Breast epithelium (tissue), 4 donors: Measurements from ENCODE around the gene ARPC4. TPM values are rescaled to one million over a fixed set of nuclear protein-coding genes. Genes with fewer than 3 reads are reported as not detected.

Experiments used
- DNase-seq, 2 donors: peaks; one replicate each; pipeline ENCODE4 v3.0.0-alpha.2; 2019; ENCODE audit warnings: low spot score in 2 of 2
- H3K27ac ChIP-seq, 2 donors: fragments of 200-600 bp; sonication (generic) in 1 of 2; one replicate each; pipeline ENCODE4 v1.5.1; 2016 to 2019; ENCODE audit warnings: mild to moderate bottlenecking in 1 of 2
- H3K27me3 ChIP-seq, 2 donors: fragments of 200-600 bp; sonication (generic) in 1 of 2; one replicate each; pipeline versions ENCODE4 v1.5.1 to v1.6.0; 2017 to 2019; ENCODE audit warnings: control low read depth in 1 of 2, mild to moderate bottlenecking in 1 of 2
- H3K36me3 ChIP-seq: fragments of 200-600 bp; one replicate; pipeline ENCODE4 v1.5.1; 2019
- H3K4me1 ChIP-seq, 2 donors: fragments of 200-600 bp; sonication (generic); one replicate each; pipeline ENCODE4 v1.5.1; 2016 to 2019; ENCODE audit warnings: control low read depth in 1 of 2
- H3K4me3 ChIP-seq, 3 donors: fragments of 200-600 bp; sonication (generic); 1 replicate in 2 of 3; 2 replicates in 1 of 3; pipeline ENCODE4 v1.5.1; 2016 to 2019; ENCODE audit warnings: mild to moderate bottlenecking in 3 of 3, moderate library complexity in 2 of 3
- H3K9me3 ChIP-seq, 2 donors: fragments of 200-600 bp; sonication (generic) in 1 of 2; one replicate each; pipeline ENCODE4 v1.5.1; 2016 to 2019; ENCODE audit warnings: control low read depth in 1 of 2
- CTCF ChIP-seq, 3 donors: fragments of 450-650 bp; IDR thresholded peaks; one replicate each; pipeline ENCODE4 v1.5.1; 2016 to 2017; ENCODE audit warnings: antibody characterized with exemption in 3 of 3, mild to moderate bottlenecking in 3 of 3, moderate library complexity in 3 of 3
- POLR2A ChIP-seq: fragments of 450-650 bp; IDR thresholded peaks from one replicate; pipeline ENCODE4 v1.6.1; 2016; ENCODE audit warnings: antibody characterized with exemption, mild to moderate bottlenecking, moderate library complexity
- POLR2AphosphoS5 ChIP-seq, 3 donors: sonication (generic); formaldehyde crosslinking; IDR thresholded peaks; one replicate each; pipeline ENCODE4 v1.6.1; 2017; ENCODE audit warnings: antibody characterized with exemption in 3 of 3
- intact Hi-C: fragments of 100-400 bp; cut with DNase I; formaldehyde crosslinking; loops from one replicate; pipeline ENCODE4 v1.15.1; 2023; ENCODE audit warnings: low total_unique reads
- total RNA-seq, 3 donors: library from RNA; depleted of rRNA; stranded (reverse); fragments of >200 nt; gene quantifications; one replicate each; pipeline ENCODE4 v1.1.0, GENCODE V29; 2016

Gene ARPC4
- total RNA-seq, 3 donors from 2014 or later: 116 to 163 (median 117) TPM

- intact Hi-C loops: no loop called here
- TF ChIP-seq CTCF (IDR thresholded peaks at IDR 0.05) (no peak), POLR2A (no peak), POLR2AphosphoS5 (IDR thresholded peaks at IDR 0.05) (no peak)
- H3K4me1 ChIP-seq: peaks cover 0 to 14% of the 10 kb centered on the region in 2 donors
- H3K27ac ChIP-seq: no peak overlapping the region
- no peak overlapping the region for H3K4me3 ChIP-seq
- no peak for DNase-seq
- H3K36me3 ChIP-seq: peaks cover 15% of the 10 kb centered on the region
- no peaks in the 10 kb centered on the region for H3K9me3 ChIP-seq
- H3K27me3 ChIP-seq: no peaks in the 10 kb centered on the region
These were observed 45.6 kb upstream of the ARPC4 start for GRCh38 chr3:9747267-9747666.

DNA sequence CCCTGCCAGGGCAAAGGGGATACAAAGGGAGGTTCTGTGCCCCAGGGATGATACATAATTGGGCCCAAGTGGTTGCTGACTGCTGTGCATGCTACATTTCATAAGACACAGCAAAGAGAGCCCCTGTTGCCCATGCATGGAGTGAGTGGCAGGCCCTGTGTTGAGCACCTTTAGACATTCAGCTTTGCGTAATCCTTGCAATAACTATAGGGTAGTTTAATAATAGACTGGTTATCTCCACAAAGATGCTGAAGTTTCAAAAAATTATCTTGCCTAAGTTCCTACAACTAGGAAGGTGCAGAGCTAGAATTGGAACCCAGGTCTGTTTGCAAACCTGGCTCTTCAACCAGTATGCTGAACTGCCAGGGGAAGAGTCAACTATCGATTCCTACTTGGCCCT is 44.9 kb upstream of the ARPC4 start:
- TF ChIP-seq CTCF (IDR thresholded peaks at IDR 0.05) (no peak), POLR2AphosphoS5 (IDR thresholded peaks at IDR 0.05) (no peak), POLR2A (no peak)
- Histone ChIP-seq H3K4me1 (peaks cover 0 to 14% of the 10 kb centered on the region in 2 donors), H3K27ac (no peak overlapping the region), H3K36me3 (peaks cover 12% of the 10 kb centered on the region), H3K4me3 (no peak overlapping the region), H3K27me3 (no peaks in the 10 kb centered on the region), H3K9me3 (no peaks in the 10 kb centered on the region)
- no peak for DNase-seq
- intact Hi-C loops: no loop called here

- H3K4me1 ChIP-seq: peaks cover 0 to 14% of the 10 kb centered on the region in 2 donors
- H3K27ac ChIP-seq: peak overlapping the region; percentile 87 to 94
- TF ChIP-seq POLR2A (no peak), CTCF (IDR thresholded peaks at IDR 0.05) (no peak), POLR2AphosphoS5 (IDR thresholded peaks at IDR 0.05) (no peak)
- intact Hi-C loops: no loop called here
- peaks cover 7% of the 10 kb centered on the region for H3K36me3 ChIP-seq
- DNase-seq: no peak
- H3K4me3 ChIP-seq: peak overlapping the region; percentile 56 to 88 (median 69)
- H3K9me3 ChIP-seq: no peaks in the 10 kb centered on the region
- no peaks in the 10 kb centered on the region for H3K27me3 ChIP-seq
These were observed 43.6 kb upstream of the ARPC4 start for GRCh38 chr3:9749296-9749644.

- peaks cover 7% of the 10 kb centered on the region for H3K36me3 ChIP-seq
- no peaks in the 10 kb centered on the region for H3K9me3 ChIP-seq
- peak within 1 kb of the TSS; percentile 56 to 88 (median 69) for H3K4me3 ChIP-seq
- intact Hi-C loops: no loop called here
- DNase-seq: peak; percentile 96 to 97
- no peaks in the 10 kb centered on the region for H3K27me3 ChIP-seq
- peaks cover 0 to 14% of the 10 kb centered on the region in 2 donors for H3K4me1 ChIP-seq
- peak within 1 kb of the TSS; percentile 87 to 94 for H3K27ac ChIP-seq
- TF ChIP-seq CTCF (IDR thresholded peaks at IDR 0.05) (no peak), POLR2AphosphoS5 (IDR thresholded peaks at IDR 0.05) (peak; percentile 20 to 36 (median 33)), POLR2A (no peak)
These were observed 43.0 kb upstream of the ARPC4 start, which contains the start of gene OGG1 for GRCh38 chr3:9749645-9750555. TSS of gene OGG1 (plus strand) at chr3:9749952. CDS start at chr3:9750287, 335 bp downstream.
